Trophoblast cell (in vitro differentiated cells and primary cell): ENCODE results near the gene POPDC3.

Source experiments
- DNase-seq, 2 donors: peaks; one replicate each; pipeline ENCODE4 v3.0.0-alpha.2; 2016
- H2AFZ ChIP-seq: 2 replicates; pipeline ENCODE4 v1.6.1; 2013; ENCODE audit warnings: low read length, moderate library complexity, mild to moderate bottlenecking; ENCODE audit not compliant: insufficient read depth, poor library complexity
- H2AK5ac ChIP-seq: 2 replicates; pipeline ENCODE4 v1.6.1; 2013; ENCODE audit warnings: mild to moderate bottlenecking, low read length
- H2BK120ac ChIP-seq: 2 replicates; pipeline ENCODE4 v1.6.1; 2013; ENCODE audit warnings: low read length, mild to moderate bottlenecking, moderate library complexity; ENCODE audit not compliant: insufficient read depth, poor library complexity
- H2BK12ac ChIP-seq: 2 replicates; pipeline ENCODE4 v1.6.1; 2013; ENCODE audit warnings: mild to moderate bottlenecking, low read length, moderate library complexity
- H2BK5ac ChIP-seq: 2 replicates; pipeline ENCODE4 v1.6.1; 2013; ENCODE audit warnings: low read length, low read depth, moderate library complexity, mild to moderate bottlenecking; ENCODE audit not compliant: poor library complexity
- H3K14ac ChIP-seq: 2 replicates; pipeline ENCODE4 v1.6.1; 2013; ENCODE audit warnings: mild to moderate bottlenecking, low read length
- H3K18ac ChIP-seq: 2 replicates; pipeline ENCODE4 v1.6.1; 2013; ENCODE audit warnings: mild to moderate bottlenecking, low read length
- H3K23ac ChIP-seq: 2 replicates; pipeline ENCODE4 v1.6.1; 2013; ENCODE audit warnings: low read length
- H3K27ac ChIP-seq: 2 replicates; pipeline ENCODE4 v1.5.1; 2013; ENCODE audit warnings: low read depth, mild to moderate bottlenecking, inconsistent platforms, low read length, moderate library complexity
- H3K27me3 ChIP-seq: 2 replicates; pipeline ENCODE4 v1.6.1; 2013; ENCODE audit warnings: inconsistent platforms, mild to moderate bottlenecking, low read length, moderate library complexity; ENCODE audit not compliant: insufficient read depth
- H3K36me3 ChIP-seq, 2 experiments: 1 replicate in 1 of 2; 2 replicates in 1 of 2; pipeline ENCODE4 v1.6.1; 2013; ENCODE audit warnings: low read length in 2 of 2, mild to moderate bottlenecking in 2 of 2, moderate library complexity in 1 of 2; ENCODE audit not compliant: insufficient read depth in 2 of 2, control insufficient read depth in 1 of 2
- H3K4ac ChIP-seq: 2 replicates; pipeline ENCODE4 v1.6.1; 2013; ENCODE audit warnings: low read depth, mild to moderate bottlenecking, low read length, moderate library complexity
- H3K4me1 ChIP-seq, 2 experiments: 1 replicate in 1 of 2; 2 replicates in 1 of 2; pipeline ENCODE4 v1.6.1; 2013; ENCODE audit warnings: low read length in 2 of 2, mild to moderate bottlenecking in 2 of 2, moderate library complexity in 1 of 2; ENCODE audit not compliant: insufficient read depth in 2 of 2, control insufficient read depth in 1 of 2
- H3K4me2 ChIP-seq: 2 replicates; pipeline ENCODE4 v1.6.1; 2013; ENCODE audit warnings: inconsistent platforms, mild to moderate bottlenecking, low read length, moderate library complexity
- H3K4me3 ChIP-seq: 2 replicates; pipeline ENCODE4 v1.5.1; 2013; ENCODE audit warnings: mild to moderate bottlenecking, low read depth, low read length, inconsistent platforms
- H3K79me1 ChIP-seq: one replicate; pipeline ENCODE4 v1.6.1; 2013; ENCODE audit warnings: low read length
- H3K79me2 ChIP-seq: 2 replicates; pipeline ENCODE4 v1.6.1; 2013; ENCODE audit warnings: low read length, mild to moderate bottlenecking; ENCODE audit not compliant: control insufficient read depth, insufficient read depth, poor library complexity
- H3K9ac ChIP-seq: 2 replicates; pipeline ENCODE4 v1.6.1; 2013; ENCODE audit warnings: mild to moderate bottlenecking, low read length
- H3K9me3 ChIP-seq: 2 replicates; pipeline ENCODE4 v1.6.1; 2013; ENCODE audit warnings: low read depth, mild to moderate bottlenecking, control low read depth, inconsistent platforms, low read length; ENCODE audit not compliant: insufficient read depth
- H4K12ac ChIP-seq: 2 replicates; pipeline ENCODE4 v1.6.1; 2013; ENCODE audit warnings: low read depth, mild to moderate bottlenecking, low read length, moderate library complexity
- H4K8ac ChIP-seq: 2 replicates; pipeline ENCODE4 v1.6.1; 2013; ENCODE audit warnings: low read depth, mild to moderate bottlenecking, low read length, moderate library complexity
- H4K91ac ChIP-seq: one replicate; pipeline ENCODE4 v1.6.1; 2013; ENCODE audit warnings: low read depth, mild to moderate bottlenecking, low read length, moderate library complexity
- WGBS: extraction: QIAGEN DNeasy Blood & Tissue Kit; methylation state at CpG from one replicate; pipeline ENCODE4 v1.1.7; 2013; ENCODE audit warnings: missing lambda C conversion rate; ENCODE audit not compliant: insufficient read length, insufficient coverage; ENCODE audit errors: extremely low coverage; 5-methylcytosine and 5-hydroxymethylcytosine counted together

POPDC3 gene

GRCh38 chr6:105137388-105137787 lies 42.4 kb downstream of the POPDC3 start:
- no CpG with 5 or more reads among the region's 32 CpGs for WGBS
- Histone ChIP-seq H2AFZ (peak overlapping the region; percentile 61), H4K91ac (no peak overlapping the region), H2BK5ac (no peak overlapping the region), H3K27ac (no peak overlapping the region), H2BK12ac (no peak overlapping the region), H4K12ac (peak overlapping the region; percentile 12), H3K4me3 (peak overlapping the region; percentile 82), H2AK5ac (no peak overlapping the region), H3K9ac (no peak overlapping the region), H4K8ac (peak overlapping the region; percentile 46), H3K9me3 (no peaks in the 10 kb centered on the region), H3K14ac (peak overlapping the region; percentile 42), H3K4ac (no peak overlapping the region), H3K4me2 (peak overlapping the region; percentile 99), H3K36me3 (no peaks in the 10 kb centered on the region), H3K23ac (no peak overlapping the region), H3K4me1 (peaks cover 3 to 4% of the 10 kb centered on the region in 2 experiments), H3K79me1 (peaks cover 8% of the 10 kb centered on the region), H3K79me2 (peaks cover 3% of the 10 kb centered on the region), H2BK120ac (no peak overlapping the region), H3K27me3 (peaks cover 13% of the 10 kb centered on the region), H3K18ac (no peak overlapping the region)
- peak in 1 of 2 donors; percentile 20 for DNase-seq

- Histone ChIP-seq H3K9ac (peak overlapping the region; percentile 81), H3K36me3 (no peaks in the 10 kb centered on the region), H3K18ac (peak overlapping the region; percentile 83), H4K12ac (peak overlapping the region; percentile 87), H3K14ac (peak overlapping the region; percentile 86), H3K23ac (no peak overlapping the region), H3K27ac (no peak overlapping the region), H4K8ac (peak overlapping the region; percentile 86), H2BK12ac (peak overlapping the region; percentile 27), H3K4ac (no peak overlapping the region), H4K91ac (peak overlapping the region; percentile 77), H3K4me3 (peak overlapping the region; percentile 82), H3K79me2 (peaks cover 3% of the 10 kb centered on the region), H3K79me1 (peaks cover 8% of the 10 kb centered on the region), H2AK5ac (no peak overlapping the region), H3K4me2 (peak overlapping the region; percentile 99), H2BK5ac (no peak overlapping the region), H3K4me1 (peaks cover 3 to 4% of the 10 kb centered on the region in 2 experiments), H2BK120ac (peak overlapping the region; percentile 36), H3K27me3 (peaks cover 13% of the 10 kb centered on the region), H3K9me3 (no peaks in the 10 kb centered on the region), H2AFZ (peak overlapping the region; percentile 94)
- WGBS, result no CpG with 5 or more reads among the region's 122 CpGs
- DNase-seq, result peak; percentile 2 to 57
Observed at GRCh38 chr6:105136431-105137350, 43.1 kb downstream of the POPDC3 start.

- WGBS, result no CpG with 5 or more reads among the region's 24 CpGs
- no peaks in the 10 kb centered on the region for H3K36me3 ChIP-seq
- peak overlapping the region; percentile 94 for H2AFZ ChIP-seq
Observed at GRCh38 chr6:105135907-105136430, 43.8 kb downstream of the POPDC3 start.

GRCh38 chr6:105135056-105135455 lies 44.8 kb downstream of the POPDC3 start:
- Histone ChIP-seq H2AFZ (no peak overlapping the region), H2BK5ac (no peak overlapping the region), H3K4me2 (no peak overlapping the region), H2BK120ac (no peak overlapping the region), H3K27me3 (peaks cover 13% of the 10 kb centered on the region), H3K23ac (no peak overlapping the region), H3K4me3 (no peak overlapping the region), H4K8ac (no peak overlapping the region), H3K27ac (no peak overlapping the region), H3K14ac (no peak overlapping the region), H2BK12ac (no peak overlapping the region), H3K36me3 (no peaks in the 10 kb centered on the region), H3K4me1 (peaks cover 3 to 4% of the 10 kb centered on the region in 2 experiments), H3K9ac (no peak overlapping the region), H4K12ac (no peak overlapping the region), H3K9me3 (no peaks in the 10 kb centered on the region), H3K18ac (no peak overlapping the region), H3K4ac (no peak overlapping the region), H2AK5ac (no peak overlapping the region), H3K79me1 (peaks cover 8% of the 10 kb centered on the region), H4K91ac (no peak overlapping the region), H3K79me2 (peaks cover 3% of the 10 kb centered on the region)
- DNase-seq, result peak in 1 of 2 donors; percentile 37
- WGBS, result no CpG with 5 or more reads among the region's 4 CpGs

More at GRCh38 chr6:105135907-105136430, 43.8 kb downstream of the POPDC3 start:
- Histone ChIP-seq H3K4me2 (peak overlapping the region; percentile 99), H3K4me1 (peaks cover 3 to 4% of the 10 kb centered on the region in 2 experiments), H4K91ac (peak overlapping the region; percentile 77), H3K23ac (no peak overlapping the region), H3K79me1 (peaks cover 8% of the 10 kb centered on the region), H3K4me3 (peak overlapping the region; percentile 82), H3K27ac (no peak overlapping the region), H3K79me2 (peaks cover 3% of the 10 kb centered on the region), H2BK5ac (no peak overlapping the region), H4K8ac (peak overlapping the region; percentile 86), H3K18ac (peak overlapping the region; percentile 83), H3K27me3 (peaks cover 13% of the 10 kb centered on the region), H2BK120ac (no peak overlapping the region), H2BK12ac (no peak overlapping the region), H3K9me3 (no peaks in the 10 kb centered on the region), H4K12ac (no peak overlapping the region), H2AK5ac (no peak overlapping the region), H3K4ac (no peak overlapping the region), H3K9ac (peak overlapping the region; percentile 5), H3K14ac (no peak overlapping the region)
- DNase-seq, result peak in 1 of 2 donors; percentile 52
